GM23248 (cell line): ENCODE data around the gene GALNT2.

ENCODE experiments used
- EZH2 ChIP-seq: fragments of 200-600 bp; sonication (generic); IDR thresholded peaks from 2 replicates; pipeline ENCODE4 v1.6.1; 2018; ENCODE audit warnings: antibody characterized with exemption, mild to moderate bottlenecking; ENCODE audit not compliant: insufficient read depth, poor library complexity, severe bottlenecking
- EZH2phosphoT487 ChIP-seq: fragments of 200-600 bp; sonication (generic); IDR thresholded peaks from 2 replicates; pipeline ENCODE4 v1.6.1; 2018; ENCODE audit warnings: antibody characterized with exemption, moderate library complexity, mild to moderate bottlenecking, low read depth; ENCODE audit not compliant: insufficient read depth

- no peak for TF ChIP-seq EZH2
- no peak for TF ChIP-seq EZH2phosphoT487
Observed at GRCh38 chr1:230185076-230186001, 118.3 kb downstream of the GALNT2 start.
